NCI-H82 treated with DMSO at 0.1 percent for 48 hours (cell line): ENCODE measurements around the gene MPDZ.
A peak's percentile ranks its signal among the peaks of the same experiment; 100 is the strongest.

Experiments
- DNase-seq: peaks from one replicate; lab custom pipeline; 2025; ENCODE audit not compliant: unreplicated experiment; lab: John Stamatoyannopoulos, UW

Gene MPDZ, protein sequence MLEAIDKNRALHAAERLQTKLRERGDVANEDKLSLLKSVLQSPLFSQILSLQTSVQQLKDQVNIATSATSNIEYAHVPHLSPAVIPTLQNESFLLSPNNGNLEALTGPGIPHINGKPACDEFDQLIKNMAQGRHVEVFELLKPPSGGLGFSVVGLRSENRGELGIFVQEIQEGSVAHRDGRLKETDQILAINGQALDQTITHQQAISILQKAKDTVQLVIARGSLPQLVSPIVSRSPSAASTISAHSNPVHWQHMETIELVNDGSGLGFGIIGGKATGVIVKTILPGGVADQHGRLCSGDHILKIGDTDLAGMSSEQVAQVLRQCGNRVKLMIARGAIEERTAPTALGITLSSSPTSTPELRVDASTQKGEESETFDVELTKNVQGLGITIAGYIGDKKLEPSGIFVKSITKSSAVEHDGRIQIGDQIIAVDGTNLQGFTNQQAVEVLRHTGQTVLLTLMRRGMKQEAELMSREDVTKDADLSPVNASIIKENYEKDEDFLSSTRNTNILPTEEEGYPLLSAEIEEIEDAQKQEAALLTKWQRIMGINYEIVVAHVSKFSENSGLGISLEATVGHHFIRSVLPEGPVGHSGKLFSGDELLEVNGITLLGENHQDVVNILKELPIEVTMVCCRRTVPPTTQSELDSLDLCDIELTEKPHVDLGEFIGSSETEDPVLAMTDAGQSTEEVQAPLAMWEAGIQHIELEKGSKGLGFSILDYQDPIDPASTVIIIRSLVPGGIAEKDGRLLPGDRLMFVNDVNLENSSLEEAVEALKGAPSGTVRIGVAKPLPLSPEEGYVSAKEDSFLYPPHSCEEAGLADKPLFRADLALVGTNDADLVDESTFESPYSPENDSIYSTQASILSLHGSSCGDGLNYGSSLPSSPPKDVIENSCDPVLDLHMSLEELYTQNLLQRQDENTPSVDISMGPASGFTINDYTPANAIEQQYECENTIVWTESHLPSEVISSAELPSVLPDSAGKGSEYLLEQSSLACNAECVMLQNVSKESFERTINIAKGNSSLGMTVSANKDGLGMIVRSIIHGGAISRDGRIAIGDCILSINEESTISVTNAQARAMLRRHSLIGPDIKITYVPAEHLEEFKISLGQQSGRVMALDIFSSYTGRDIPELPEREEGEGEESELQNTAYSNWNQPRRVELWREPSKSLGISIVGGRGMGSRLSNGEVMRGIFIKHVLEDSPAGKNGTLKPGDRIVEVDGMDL (N-terminal part only)

GRCh38 chr9:13279284-13280141 is at the start of gene MPDZ:
Gene MPDZ, minus strand, starts transcription at chr9:13279692. Its CDS starts 29,377 bp downstream, at chr9:13250315.
- peak; percentile 25 for DNase-seq

DNA sequence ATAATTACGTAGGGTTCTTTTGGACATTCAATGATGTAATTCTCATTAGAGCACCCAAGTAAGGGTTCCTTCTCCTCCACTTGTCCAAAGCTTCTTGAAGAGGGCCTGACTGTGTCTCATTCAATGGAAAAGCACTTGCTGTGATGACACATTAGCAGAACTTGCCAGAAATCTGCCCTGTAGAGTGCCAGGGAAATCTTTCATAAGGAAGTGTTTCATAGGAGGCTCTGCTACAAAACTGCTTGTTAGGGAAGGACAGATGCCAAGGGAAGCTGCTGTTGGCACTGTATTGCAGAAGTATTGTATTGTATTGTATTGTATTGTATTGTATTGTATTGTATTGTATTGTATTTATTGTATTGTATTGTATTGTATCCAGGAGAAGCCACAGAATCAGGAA is 45.5 kb upstream of the MPDZ start:
- DNase-seq = no peak

- no peak for DNase-seq
Measured at GRCh38 chr9:13322828-13323550, 43.5 kb upstream of the MPDZ start.

GRCh38 chr9:13318027-13318426 is 38.5 kb upstream of the MPDZ start:
- DNase-seq = no peak

DNA sequence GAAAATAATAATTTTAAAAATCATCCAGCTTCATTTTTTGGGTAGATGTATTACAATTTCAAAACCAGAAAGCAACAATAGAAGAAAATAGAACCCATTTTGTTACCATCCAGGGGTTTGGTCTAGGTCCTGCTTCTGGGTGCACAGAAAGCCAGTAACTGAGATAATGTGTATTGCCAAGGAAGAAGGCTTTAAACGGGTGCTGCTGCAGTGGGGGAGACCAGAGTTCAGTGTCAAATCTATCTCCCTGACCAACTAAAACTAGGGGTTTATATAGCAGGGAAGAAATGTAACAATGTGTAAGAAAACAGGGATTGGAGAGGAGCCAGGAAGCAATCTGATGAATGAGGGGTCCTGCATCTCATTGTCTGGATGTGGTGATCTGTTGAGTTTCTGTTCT is 17.5 kb upstream of the MPDZ start:
- no peak for DNase-seq

- no peak for DNase-seq
Measured at GRCh38 chr9:13295556-13295955, 16.1 kb upstream of the MPDZ start.

DNA sequence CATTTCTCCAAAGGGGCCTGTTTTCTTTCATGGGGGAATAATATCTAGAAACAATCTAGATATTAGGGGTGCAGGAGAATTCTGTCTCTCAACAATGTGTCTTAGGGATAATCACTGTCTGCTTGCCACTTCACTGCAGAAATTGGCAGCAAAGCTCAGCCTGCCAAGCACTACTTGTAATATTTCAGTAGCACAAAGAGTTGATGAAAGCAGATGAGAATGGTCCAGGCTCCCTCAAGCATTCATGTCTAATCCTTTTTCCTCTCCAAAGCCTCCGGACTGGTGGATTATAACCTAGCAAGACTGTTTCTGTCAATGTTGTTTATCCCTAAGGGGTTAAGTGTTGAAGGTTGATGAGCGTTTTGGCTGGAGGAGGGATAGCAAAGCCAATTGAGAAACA is 13.3 kb upstream of the MPDZ start:
- DNase-seq = no peak

GRCh38 chr9:13292158-13292557 is 12.7 kb upstream of the MPDZ start:
- no peak for DNase-seq

GRCh38 chr9:13291718-13292117 is 12.2 kb upstream of the MPDZ start:
- DNase-seq = no peak

DNA sequence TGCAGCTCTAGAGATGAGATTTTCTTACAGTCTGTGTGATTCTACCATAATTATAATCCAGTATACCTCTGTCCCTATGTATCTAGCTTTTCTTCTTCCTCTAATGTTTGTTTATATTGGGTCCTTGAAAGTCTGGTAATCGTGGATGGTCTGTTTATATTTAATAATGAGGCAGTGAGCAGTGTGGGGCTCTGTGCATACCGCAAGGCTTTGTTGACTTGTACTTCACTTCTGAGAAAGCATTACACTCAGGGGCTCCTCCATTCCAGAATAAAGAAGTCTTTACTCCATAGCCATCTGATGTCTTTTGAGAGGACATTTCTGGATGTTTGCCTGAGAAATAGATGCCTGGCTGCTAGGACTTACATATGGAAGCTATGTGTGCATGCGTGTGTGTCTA is 4.5 kb upstream of the MPDZ start:
- DNase-seq = no peak

- DNase-seq = no peak
Measured at GRCh38 chr9:13282998-13283397, 3.5 kb upstream of the MPDZ start.

- DNase-seq = no peak
Measured at GRCh38 chr9:13281356-13282016, 2.0 kb upstream of the MPDZ start.

DNA sequence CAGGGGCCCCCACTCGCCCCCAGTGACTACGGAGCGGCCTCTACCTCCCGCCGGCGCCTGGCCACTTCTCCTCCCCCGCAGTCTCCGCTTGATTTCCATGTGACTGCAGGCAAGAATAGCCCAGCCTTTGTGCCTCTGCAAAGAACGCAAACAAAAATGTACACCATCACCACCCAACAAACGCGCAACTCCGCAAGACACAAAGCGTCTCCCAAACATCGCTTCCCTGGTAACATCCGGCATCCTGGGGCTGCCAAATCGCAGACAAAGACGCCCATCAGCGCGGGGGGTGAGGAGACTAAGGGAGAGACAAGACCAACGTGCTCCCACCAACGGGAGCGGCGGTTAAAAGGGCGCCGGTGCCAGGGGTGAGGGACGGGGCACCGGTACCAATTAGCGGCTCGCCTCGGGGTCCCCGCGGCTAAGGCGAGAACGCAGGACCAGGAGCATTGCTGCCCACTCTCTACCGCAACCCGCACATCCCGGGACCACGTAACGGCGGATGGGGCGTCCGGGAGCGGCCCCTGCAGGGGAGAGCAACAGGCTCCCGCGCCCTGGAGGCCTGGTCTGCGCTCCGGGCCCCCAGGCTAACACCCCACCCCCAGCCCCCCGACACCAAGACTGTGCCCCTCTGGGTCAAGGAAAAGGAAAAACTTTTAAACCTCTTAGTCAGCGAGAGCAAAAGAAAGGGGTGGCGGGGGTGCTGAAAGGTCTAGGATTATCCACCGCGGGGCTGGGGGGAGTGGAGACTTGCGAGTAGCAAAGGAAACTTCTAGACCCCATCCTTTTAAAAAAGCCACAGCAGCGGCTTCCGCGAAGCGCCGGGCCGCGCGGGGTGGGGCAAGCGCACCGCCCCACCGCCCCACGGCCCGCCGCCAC is 885 bp downstream of the MPDZ start:
- DNase-seq = peak; percentile 10

- no peak for DNase-seq
Measured at GRCh38 chr9:13278023-13278367, 1.5 kb downstream of the MPDZ start.

DNA sequence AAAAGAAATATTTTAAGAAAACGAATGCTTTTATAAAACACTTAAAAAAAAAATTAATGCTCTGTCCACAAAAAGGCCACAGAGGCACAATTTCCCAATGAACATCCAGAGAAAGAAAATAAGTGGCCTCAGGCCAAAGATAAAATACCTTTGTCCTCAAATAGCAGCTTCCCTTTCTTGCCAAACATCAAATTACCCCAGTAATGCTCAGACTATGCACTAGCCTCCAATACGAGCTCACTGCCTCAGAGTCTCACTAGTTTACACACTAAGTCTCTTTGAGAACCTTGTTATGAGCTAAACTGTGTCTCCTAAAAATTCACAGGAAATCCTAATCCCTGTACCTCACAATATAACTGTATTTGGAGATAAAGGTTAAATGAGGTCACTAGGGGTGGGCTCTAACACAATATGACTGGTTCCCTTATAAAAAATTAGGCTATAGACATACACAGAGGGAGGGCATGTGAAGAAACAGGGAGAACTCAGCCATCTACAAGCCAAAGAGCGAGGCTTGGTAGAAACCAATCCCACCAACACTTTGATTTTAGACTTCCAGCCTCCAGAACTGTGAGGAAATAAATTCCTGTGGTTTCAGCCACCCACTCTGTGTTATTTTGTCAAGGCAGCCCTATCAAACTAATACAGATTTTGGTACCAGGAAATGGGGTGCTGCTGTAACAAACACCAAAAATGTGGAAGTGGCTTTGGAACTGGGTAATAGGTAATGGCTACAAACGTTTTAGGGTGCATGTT is 4.4 kb downstream of the MPDZ start:
- DNase-seq = no peak

DNA sequence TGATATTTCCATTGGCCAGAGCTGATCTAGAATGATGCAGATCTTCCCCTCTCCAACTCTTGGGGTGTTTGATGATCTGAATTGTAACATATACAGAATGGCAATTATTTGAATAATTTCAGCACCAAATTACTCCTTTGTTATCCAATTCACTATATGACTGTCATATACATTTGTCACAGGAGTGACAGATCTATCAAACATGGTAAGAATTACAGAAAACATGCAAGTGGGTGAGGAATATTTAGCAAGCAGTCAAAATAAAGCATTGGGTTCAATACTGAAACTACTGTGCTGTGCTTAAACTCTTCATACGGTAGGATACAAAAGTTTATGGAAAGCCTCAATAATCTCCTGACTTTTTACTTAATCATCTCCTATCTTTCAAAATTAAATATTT is 8.8 kb downstream of the MPDZ start:
- DNase-seq = no peak

DNA sequence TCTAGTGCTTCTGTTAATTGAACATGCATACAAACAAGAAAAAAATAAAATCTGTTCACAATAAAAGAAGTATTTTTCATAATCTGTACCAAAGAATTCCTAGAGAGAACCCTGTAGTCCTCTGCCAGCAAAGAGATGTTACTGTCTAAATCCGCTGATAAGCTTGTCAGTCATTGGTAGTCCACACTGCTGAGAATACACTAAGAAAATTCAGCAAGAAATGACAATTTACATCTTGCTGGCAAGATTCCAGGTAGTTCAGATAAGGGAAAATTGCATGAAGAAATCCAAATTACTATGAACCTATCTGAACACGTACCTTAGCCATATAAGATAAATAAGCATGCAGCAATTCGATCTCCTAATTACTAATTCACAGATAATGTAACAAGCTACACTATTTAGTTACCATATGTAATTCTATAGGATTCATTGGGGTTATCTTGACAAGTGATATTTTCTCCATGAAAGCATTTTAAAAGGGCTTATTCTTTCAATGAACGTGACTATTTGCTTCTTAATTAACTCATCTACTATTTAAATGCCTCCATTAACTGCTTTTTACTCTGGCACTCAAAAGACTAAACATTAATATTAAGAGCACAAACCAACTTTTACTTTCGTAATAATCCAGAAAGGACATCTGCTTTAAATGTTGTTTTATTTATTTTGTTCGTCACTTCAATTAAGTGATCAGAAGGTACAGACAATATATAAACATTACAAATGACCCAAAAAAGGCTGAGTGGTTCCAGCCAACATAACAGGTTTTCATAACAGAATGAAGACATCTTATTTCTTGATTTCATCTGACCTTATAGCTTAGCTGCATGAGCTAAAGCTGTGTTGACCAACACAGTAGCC is 9.7 kb downstream of the MPDZ start:
- DNase-seq = no peak
